Activated CD4-positive, CD25-positive, alpha-beta regulatory T cell treated with anti-CD3 and anti-CD28 coated beads, Interleukin-2, amount 50 U/mL, for 24 hours (primary cell): ENCODE data around the gene SUSD1.

Experiments
- ATAC-seq, 2 donors: fragments of 150-1000 bp; cut with Tn5 transposase; one replicate each; pipeline ENCODE4 v1.10.0; 2021; ENCODE audit warnings: mild to moderate bottlenecking in 1 of 2, moderate library complexity in 1 of 2

The SUSD1 gene

GRCh38 chr9:112064871-112065270 lies 110.2 kb downstream of the SUSD1 start:
- ATAC-seq, result no peak

- ATAC-seq, result no peak
Measured at GRCh38 chr9:112063586-112063985, 111.5 kb downstream of the SUSD1 start.

- no peak for ATAC-seq
Measured at GRCh38 chr9:112063151-112063550, 111.9 kb downstream of the SUSD1 start.

GRCh38 chr9:112061152-112061740 lies 113.9 kb downstream of the SUSD1 start:
- ATAC-seq, result peak; percentile 49 to 72

- ATAC-seq, result no peak
Measured at GRCh38 chr9:112059966-112060320, 115.2 kb downstream of the SUSD1 start.

- ATAC-seq, result peak in 1 of 2 donors; percentile 13
Measured at GRCh38 chr9:112059145-112059965, 115.7 kb downstream of the SUSD1 start.

GRCh38 chr9:112056996-112057395 lies 118.1 kb downstream of the SUSD1 start:
- ATAC-seq, result no peak

GRCh38 chr9:112054916-112055315 lies 120.2 kb downstream of the SUSD1 start:
- no peak for ATAC-seq

- no peak for ATAC-seq
Measured at GRCh38 chr9:112051812-112052211, 123.3 kb downstream of the SUSD1 start.

- ATAC-seq, result no peak
Measured at GRCh38 chr9:112050544-112051475, 124.3 kb downstream of the SUSD1 start.

- no peak for ATAC-seq
Measured at GRCh38 chr9:112049811-112050516, 125.1 kb downstream of the SUSD1 start.

GRCh38 chr9:112048924-112049691 lies 126.0 kb downstream of the SUSD1 start:
- ATAC-seq, result no peak

GRCh38 chr9:112047538-112048066 lies 127.5 kb downstream of the SUSD1 start:
- ATAC-seq, result peak in 1 of 2 donors; percentile 38

- no peak for ATAC-seq
Measured at GRCh38 chr9:112046181-112046580, 128.9 kb downstream of the SUSD1 start.

- no peak for ATAC-seq
Measured at GRCh38 chr9:112044881-112045280, 130.2 kb downstream of the SUSD1 start.

- ATAC-seq, result no peak
Measured at GRCh38 chr9:112044186-112044585, 130.9 kb downstream of the SUSD1 start.

- ATAC-seq, result no peak
Measured at GRCh38 chr9:112043423-112043822, 131.7 kb downstream of the SUSD1 start.

- no peak for ATAC-seq
Measured at GRCh38 chr9:112042769-112043168, 132.3 kb downstream of the SUSD1 start.

GRCh38 chr9:112042244-112042638 lies 132.9 kb downstream of the SUSD1 start:
- ATAC-seq, result no peak

- ATAC-seq, result no peak
Measured at GRCh38 chr9:112041536-112042243, 133.4 kb downstream of the SUSD1 start.

GRCh38 chr9:112041199-112041535 lies 133.9 kb downstream of the SUSD1 start:
- ATAC-seq, result no peak
